ENCODE data around the gene CACNA1G.

Gene CACNA1G

DNA sequence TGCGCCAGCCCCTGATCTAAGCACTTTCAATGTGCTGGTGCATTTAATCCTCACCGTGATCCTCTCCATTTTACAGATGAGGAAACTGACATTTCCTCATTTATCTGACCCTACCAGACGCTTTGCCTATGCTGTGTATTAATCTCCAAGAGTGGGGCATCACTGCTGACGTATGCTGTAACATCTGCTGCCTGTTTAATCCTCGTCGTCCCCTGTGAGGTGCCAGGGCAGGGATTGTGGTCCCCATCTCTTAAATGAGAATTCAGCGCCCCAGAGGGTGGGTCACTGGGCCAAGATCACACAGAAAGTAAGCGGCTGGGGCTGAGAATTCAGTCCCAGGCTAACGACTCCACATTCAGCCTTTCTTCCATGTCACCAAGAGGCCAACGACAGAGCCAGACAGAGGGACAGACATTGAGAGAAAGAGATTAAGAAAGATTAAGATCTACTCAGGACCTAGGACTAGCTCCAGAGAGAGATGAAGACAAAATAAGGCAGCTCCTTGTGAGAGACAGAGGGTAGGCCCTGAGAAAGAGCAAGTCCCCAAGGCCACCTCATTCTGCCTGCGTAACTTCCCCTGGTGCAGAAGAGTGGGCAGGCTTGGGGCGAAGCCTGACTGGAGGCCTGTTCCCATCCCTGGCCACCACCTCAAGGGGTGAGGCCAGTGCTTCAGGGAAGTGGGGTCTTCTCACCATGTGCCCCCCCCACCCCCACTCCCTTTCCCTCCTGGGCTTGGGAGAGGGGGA lies 13.5 kb downstream of the CACNA1G start:
- no CpG with 5 or more reads among the region's 12 CpGs for WGBS, 2 donors (ENCODE audit: extremely low coverage in 2 of 2, insufficient read length in 2 of 2, insufficient replicate concordance in 1 of 2)
- H3K4me2 ChIP-seq (ENCODE audit: insufficient read depth, low read length, poor library complexity, severe bottlenecking): no peak overlapping the region
- no peak overlapping the region for H3K9ac ChIP-seq (ENCODE audit: low read depth, low read length, poor library complexity)
- no peak overlapping the region for H2BK5ac ChIP-seq (ENCODE audit: low read length)
- peaks cover 0 to 4% of the 10 kb centered on the region in 2 donors for H3K9me3 ChIP-seq (replicated peaks in 1 of 2; ENCODE audit: control insufficient read depth in 2 of 2, insufficient read depth in 1 of 2, low read depth in 1 of 2, low read length in 2 of 2)
- no peak overlapping the region for H4K8ac ChIP-seq (ENCODE audit: low read depth, low read length)
- H3K18ac ChIP-seq (ENCODE audit: low read length): no peak overlapping the region
- H3K27ac ChIP-seq (replicated peaks; ENCODE audit: low read length): no peak overlapping the region
- H3K36me3 ChIP-seq (replicated peaks in 1 of 2; ENCODE audit: control insufficient read depth in 2 of 2, insufficient read depth in 2 of 2, low read length in 2 of 2): peaks cover 0 to 2% of the 10 kb centered on the region in 2 donors
- H3K23ac ChIP-seq (ENCODE audit: low read depth, low read length, poor library complexity): no peak overlapping the region
- DNase-seq (ENCODE audit: low spot score): no peak
- no peak overlapping the region for H3K4me3 ChIP-seq (ENCODE audit: low read length in 2 of 2)
- H3K4ac ChIP-seq (ENCODE audit: low read length): no peak overlapping the region
- H4K91ac ChIP-seq (ENCODE audit: low read depth, low read length, poor library complexity): no peak overlapping the region
- peaks cover 13 to 18% of the 10 kb centered on the region in 2 donors for H3K4me1 ChIP-seq (ENCODE audit: control insufficient read depth in 2 of 2, insufficient read depth in 1 of 2, low read depth in 1 of 2, low read length in 2 of 2)
- H3K79me1 ChIP-seq (ENCODE audit: low read depth, low read length): no peaks in the 10 kb centered on the region
- no peak overlapping the region for H2BK12ac ChIP-seq (ENCODE audit: low read length)
- H2BK15ac ChIP-seq (ENCODE audit: low read length): no peak overlapping the region
- H3K27me3 ChIP-seq (ENCODE audit: control insufficient read depth in 3 of 3, insufficient read depth in 3 of 3, low read depth in 1 of 3, low read length in 3 of 3): no peaks in the 10 kb centered on the region
- no peak overlapping the region for H2AFZ ChIP-seq (ENCODE audit: low read length)
- H2AK5ac ChIP-seq (ENCODE audit: low read depth, low read length): no peak overlapping the region
- no peak overlapping the region for H2BK120ac ChIP-seq (ENCODE audit: low read depth, low read length)
- H3K14ac ChIP-seq (ENCODE audit: low read length): no peak overlapping the region

DNA sequence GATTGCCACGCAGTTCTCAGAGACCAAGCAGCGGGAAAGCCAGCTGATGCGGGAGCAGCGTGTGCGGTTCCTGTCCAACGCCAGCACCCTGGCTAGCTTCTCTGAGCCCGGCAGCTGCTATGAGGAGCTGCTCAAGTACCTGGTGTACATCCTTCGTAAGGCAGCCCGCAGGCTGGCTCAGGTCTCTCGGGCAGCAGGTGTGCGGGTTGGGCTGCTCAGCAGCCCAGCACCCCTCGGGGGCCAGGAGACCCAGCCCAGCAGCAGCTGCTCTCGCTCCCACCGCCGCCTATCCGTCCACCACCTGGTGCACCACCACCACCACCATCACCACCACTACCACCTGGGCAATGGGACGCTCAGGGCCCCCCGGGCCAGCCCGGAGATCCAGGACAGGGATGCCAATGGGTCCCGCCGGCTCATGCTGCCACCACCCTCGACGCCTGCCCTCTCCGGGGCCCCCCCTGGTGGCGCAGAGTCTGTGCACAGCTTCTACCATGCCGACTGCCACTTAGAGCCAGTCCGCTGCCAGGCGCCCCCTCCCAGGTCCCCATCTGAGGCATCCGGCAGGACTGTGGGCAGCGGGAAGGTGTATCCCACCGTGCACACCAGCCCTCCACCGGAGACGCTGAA lies 15.2 kb downstream of the CACNA1G start:
- peaks cover 2 to 19% of the 10 kb centered on the region in 2 donors for H3K4me1 ChIP-seq (ENCODE audit: control insufficient read depth in 2 of 2, insufficient read depth in 1 of 2, low read depth in 1 of 2, low read length in 2 of 2)
- H2BK120ac ChIP-seq (ENCODE audit: low read depth, low read length): no peak overlapping the region
- peaks cover 0 to 2% of the 10 kb centered on the region in 2 donors for H3K36me3 ChIP-seq (replicated peaks in 1 of 2; ENCODE audit: control insufficient read depth in 2 of 2, insufficient read depth in 2 of 2, low read length in 2 of 2)
- H4K8ac ChIP-seq (ENCODE audit: low read depth, low read length): no peak overlapping the region
- H3K9me3 ChIP-seq (replicated peaks in 1 of 2; ENCODE audit: control insufficient read depth in 2 of 2, insufficient read depth in 1 of 2, low read depth in 1 of 2, low read length in 2 of 2): peaks cover 0 to 4% of the 10 kb centered on the region in 2 donors
- no peak overlapping the region for H2BK12ac ChIP-seq (ENCODE audit: low read length)
- H3K9ac ChIP-seq (ENCODE audit: low read depth, low read length, poor library complexity): no peak overlapping the region
- no peak overlapping the region for H3K14ac ChIP-seq (ENCODE audit: low read length)
- H3K27me3 ChIP-seq (ENCODE audit: control insufficient read depth in 3 of 3, insufficient read depth in 3 of 3, low read depth in 1 of 3, low read length in 3 of 3): no peaks in the 10 kb centered on the region
- peak overlapping the region; percentile 4 for H2BK5ac ChIP-seq (ENCODE audit: low read length)
- no peaks in the 10 kb centered on the region for H3K79me1 ChIP-seq (ENCODE audit: low read depth, low read length)
- no CpG with 5 or more reads among the region's 33 CpGs for WGBS, 2 donors (ENCODE audit: extremely low coverage in 2 of 2, insufficient read length in 2 of 2, insufficient replicate concordance in 1 of 2)
- no peak overlapping the region for H3K4me3 ChIP-seq (ENCODE audit: low read length in 2 of 2)
- no peak overlapping the region for H2BK15ac ChIP-seq (ENCODE audit: low read length)
- DNase-seq (ENCODE audit: low spot score): no peak
- no peak overlapping the region for H3K18ac ChIP-seq (ENCODE audit: low read length)
- H4K91ac ChIP-seq (ENCODE audit: low read depth, low read length, poor library complexity): no peak overlapping the region
- H3K27ac ChIP-seq (replicated peaks; ENCODE audit: low read length): no peak overlapping the region
- H3K4ac ChIP-seq (ENCODE audit: low read length): no peak overlapping the region
- H3K23ac ChIP-seq (ENCODE audit: low read depth, low read length, poor library complexity): no peak overlapping the region
- no peak overlapping the region for H2AFZ ChIP-seq (ENCODE audit: low read length)
- no peak overlapping the region for H2AK5ac ChIP-seq (ENCODE audit: low read depth, low read length)
- H3K4me2 ChIP-seq (ENCODE audit: insufficient read depth, low read length, poor library complexity, severe bottlenecking): no peak overlapping the region

DNA sequence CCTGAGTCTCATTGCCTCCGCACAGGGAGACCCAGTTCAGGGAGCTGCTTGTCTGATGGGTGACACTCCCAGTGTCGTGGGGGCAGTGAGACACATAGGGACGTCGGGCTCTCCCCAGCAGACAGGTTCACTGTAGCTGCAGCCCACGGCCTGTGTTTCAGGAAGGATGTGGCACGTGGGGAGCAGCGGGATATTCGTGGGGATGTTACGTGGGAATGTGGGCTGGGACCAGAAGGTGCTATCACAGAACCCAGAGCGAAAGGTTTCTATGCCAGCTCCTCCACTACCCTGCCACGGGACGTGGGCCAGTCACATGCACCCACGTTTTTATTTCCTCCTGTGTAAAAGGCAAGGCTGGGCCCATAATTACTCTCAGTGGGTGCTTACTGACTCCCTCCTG lies 16.3 kb downstream of the CACNA1G start:
- Histone ChIP-seq H3K9ac (ENCODE audit: low read depth, low read length, poor library complexity) (no peak overlapping the region), H2BK120ac (ENCODE audit: low read depth, low read length) (no peak overlapping the region), H3K23ac (ENCODE audit: low read depth, low read length, poor library complexity) (no peak overlapping the region), H3K4ac (ENCODE audit: low read length) (no peak overlapping the region), H2AFZ (ENCODE audit: low read length) (no peak overlapping the region), H3K4me3 (ENCODE audit: low read length in 2 of 2) (no peak overlapping the region), H4K8ac (ENCODE audit: low read depth, low read length) (no peak overlapping the region), H3K27me3 (ENCODE audit: control insufficient read depth in 3 of 3, insufficient read depth in 3 of 3, low read depth in 1 of 3, low read length in 3 of 3) (no peaks in the 10 kb centered on the region), H3K4me1 (ENCODE audit: control insufficient read depth in 2 of 2, insufficient read depth in 1 of 2, low read depth in 1 of 2, low read length in 2 of 2) (peaks cover 0 to 19% of the 10 kb centered on the region in 2 donors), H3K18ac (ENCODE audit: low read length) (peak overlapping the region; percentile 39), H2BK15ac (ENCODE audit: low read length) (no peak overlapping the region), H3K27ac (replicated peaks; ENCODE audit: low read length) (no peak overlapping the region), H2BK12ac (ENCODE audit: low read length) (no peak overlapping the region), H2AK5ac (ENCODE audit: low read depth, low read length) (no peak overlapping the region), H4K91ac (ENCODE audit: low read depth, low read length, poor library complexity) (no peak overlapping the region), H3K14ac (ENCODE audit: low read length) (no peak overlapping the region), H3K9me3 (replicated peaks in 1 of 2; ENCODE audit: control insufficient read depth in 2 of 2, insufficient read depth in 1 of 2, low read depth in 1 of 2, low read length in 2 of 2) (peaks cover 0 to 4% of the 10 kb centered on the region in 2 donors), H3K36me3 (replicated peaks in 1 of 2; ENCODE audit: control insufficient read depth in 2 of 2, insufficient read depth in 2 of 2, low read length in 2 of 2) (peaks cover 0 to 2% of the 10 kb centered on the region in 2 donors), H2BK5ac (ENCODE audit: low read length) (no peak overlapping the region), H3K79me1 (ENCODE audit: low read depth, low read length) (no peaks in the 10 kb centered on the region), H3K4me2 (ENCODE audit: insufficient read depth, low read length, poor library complexity, severe bottlenecking) (no peak overlapping the region)
- WGBS, 2 donors (ENCODE audit: extremely low coverage in 2 of 2, insufficient read length in 2 of 2, insufficient replicate concordance in 1 of 2): no CpG with 5 or more reads among the region's 13 CpGs
- no peak for DNase-seq (ENCODE audit: low spot score)

DNA sequence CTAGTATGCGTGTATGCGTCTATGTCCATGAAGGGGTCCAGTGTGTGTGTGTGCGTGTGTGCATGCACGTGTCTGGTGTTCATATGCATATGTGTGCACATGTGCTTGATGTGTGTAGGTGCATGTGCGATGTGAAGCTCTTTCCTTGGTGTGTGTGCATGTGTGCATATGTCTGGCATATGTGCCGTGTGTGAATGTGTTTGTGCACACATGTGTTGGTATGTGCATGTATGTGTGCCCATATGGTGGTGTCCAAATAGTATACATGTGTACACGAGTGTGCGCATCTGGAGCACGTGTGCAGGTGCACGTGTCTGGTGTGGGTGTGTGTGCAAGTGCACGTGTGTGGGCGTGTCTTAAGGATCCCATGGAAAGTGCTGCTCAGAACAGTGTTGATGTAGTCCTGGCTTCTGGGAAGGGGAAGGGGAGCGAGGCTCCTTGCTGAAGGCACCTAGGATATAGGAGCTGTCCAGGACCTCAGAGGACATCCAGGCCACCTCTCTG lies 17.0 kb downstream of the CACNA1G start:
- Histone ChIP-seq H3K9me3 (replicated peaks in 1 of 2; ENCODE audit: control insufficient read depth in 2 of 2, insufficient read depth in 1 of 2, low read depth in 1 of 2, low read length in 2 of 2) (peaks cover 0 to 4% of the 10 kb centered on the region in 2 donors), H3K4me1 (ENCODE audit: control insufficient read depth in 2 of 2, insufficient read depth in 1 of 2, low read depth in 1 of 2, low read length in 2 of 2) (peaks cover 0 to 19% of the 10 kb centered on the region in 2 donors), H2BK120ac (ENCODE audit: low read depth, low read length) (no peak overlapping the region), H3K36me3 (replicated peaks in 1 of 2; ENCODE audit: control insufficient read depth in 2 of 2, insufficient read depth in 2 of 2, low read length in 2 of 2) (peaks cover 0 to 2% of the 10 kb centered on the region in 2 donors), H3K79me1 (ENCODE audit: low read depth, low read length) (no peaks in the 10 kb centered on the region), H2AFZ (ENCODE audit: low read length) (no peak overlapping the region), H3K9ac (ENCODE audit: low read depth, low read length, poor library complexity) (peak overlapping the region; percentile 24), H3K23ac (ENCODE audit: low read depth, low read length, poor library complexity) (peak overlapping the region; percentile 68), H2BK12ac (ENCODE audit: low read length) (no peak overlapping the region), H3K4me2 (ENCODE audit: insufficient read depth, low read length, poor library complexity, severe bottlenecking) (no peak overlapping the region), H3K27ac (replicated peaks; ENCODE audit: low read length) (no peak overlapping the region), H3K14ac (ENCODE audit: low read length) (no peak overlapping the region), H2AK5ac (ENCODE audit: low read depth, low read length) (no peak overlapping the region), H2BK5ac (ENCODE audit: low read length) (no peak overlapping the region), H4K91ac (ENCODE audit: low read depth, low read length, poor library complexity) (no peak overlapping the region), H3K4ac (ENCODE audit: low read length) (no peak overlapping the region), H2BK15ac (ENCODE audit: low read length) (peak overlapping the region; percentile 63), H4K8ac (ENCODE audit: low read depth, low read length) (no peak overlapping the region), H3K27me3 (ENCODE audit: control insufficient read depth in 3 of 3, insufficient read depth in 3 of 3, low read depth in 1 of 3, low read length in 3 of 3) (no peaks in the 10 kb centered on the region), H3K18ac (ENCODE audit: low read length) (peak overlapping the region; percentile 60), H3K4me3 (ENCODE audit: low read length in 2 of 2) (peak overlapping the region in 1 of 2 donors; percentile 19)
- no CpG with 5 or more reads among the region's 13 CpGs for WGBS, 2 donors (ENCODE audit: extremely low coverage in 2 of 2, insufficient read length in 2 of 2, insufficient replicate concordance in 1 of 2)
- no peak for DNase-seq (ENCODE audit: low spot score)

Measured in neuronal stem cell (in vitro differentiated cells).